Activated T-cell treated with anti-CD3 and anti-CD28 coated beads, Interleukin-2, amount 50 U/mL, for 1 hour (primary cell): ENCODE measurements around the gene AADACL3.
"Not testable (repeated sequence)": the region's sequence is repeated elsewhere in the genome, so short reads cannot be mapped to it uniquely, and the experiment has no call there.

Source experiments
- DNase-seq: peaks from one replicate; pipeline ENCODE4 v3.0.0-alpha.2; 2020

The AADACL3 gene

GRCh38 chr1:12715896-12716437, at the start of gene AADACL3:
Gene AADACL3 (plus strand): TSS chr1:12716110. CDS start chr1:12716177, 67 bp downstream.
- DNase-seq = no peak

GRCh38 chr1:12666141-12666735, 49.7 kb upstream of the AADACL3 start:
- no peak for DNase-seq

GRCh38 chr1:12669529-12670068, 46.3 kb upstream of the AADACL3 start:
- no peak for DNase-seq

- no peak for DNase-seq
These were observed 41.6 kb upstream of the AADACL3 start for GRCh38 chr1:12674358-12674757.

- DNase-seq = not testable (repeated sequence)
These were observed 39.8 kb upstream of the AADACL3 start for GRCh38 chr1:12676122-12676521.

- no peak for DNase-seq
These were observed 38.3 kb upstream of the AADACL3 start for GRCh38 chr1:12677565-12677964.

- no peak for DNase-seq
These were observed 37.6 kb upstream of the AADACL3 start for GRCh38 chr1:12678350-12678749.

- DNase-seq = no peak
These were observed 37.1 kb upstream of the AADACL3 start for GRCh38 chr1:12678820-12679219.

- no peak for DNase-seq
These were observed 25.8 kb upstream of the AADACL3 start for GRCh38 chr1:12690156-12690555.

GRCh38 chr1:12692967-12693782, 22.7 kb upstream of the AADACL3 start:
- DNase-seq = no peak

GRCh38 chr1:12696658-12697057, 19.3 kb upstream of the AADACL3 start:
- DNase-seq = no peak

- DNase-seq = no peak
These were observed 18.5 kb upstream of the AADACL3 start for GRCh38 chr1:12697397-12697796.

- no peak for DNase-seq
These were observed 12.0 kb upstream of the AADACL3 start for GRCh38 chr1:12703821-12704451.

GRCh38 chr1:12706061-12706460, 9.8 kb upstream of the AADACL3 start:
- DNase-seq = no peak

- no peak for DNase-seq
These were observed 7.4 kb upstream of the AADACL3 start for GRCh38 chr1:12708396-12709090.

- DNase-seq = no peak
These were observed 6.8 kb upstream of the AADACL3 start for GRCh38 chr1:12709091-12709491.

GRCh38 chr1:12709696-12710095, 6.2 kb upstream of the AADACL3 start:
- DNase-seq = no peak

GRCh38 chr1:12711536-12711935, 4.4 kb upstream of the AADACL3 start:
- DNase-seq = no peak

GRCh38 chr1:12712076-12712475, 3.8 kb upstream of the AADACL3 start:
- DNase-seq = no peak

- no peak for DNase-seq
These were observed 3.0 kb upstream of the AADACL3 start for GRCh38 chr1:12712929-12713328.

GRCh38 chr1:12713651-12714050, 2.3 kb upstream of the AADACL3 start:
- not testable (repeated sequence) for DNase-seq

GRCh38 chr1:12714710-12715475, 1.0 kb upstream of the AADACL3 start:
- no peak for DNase-seq
